ENCODE results near the gene CCND1.

CCND1 gene

DNA sequence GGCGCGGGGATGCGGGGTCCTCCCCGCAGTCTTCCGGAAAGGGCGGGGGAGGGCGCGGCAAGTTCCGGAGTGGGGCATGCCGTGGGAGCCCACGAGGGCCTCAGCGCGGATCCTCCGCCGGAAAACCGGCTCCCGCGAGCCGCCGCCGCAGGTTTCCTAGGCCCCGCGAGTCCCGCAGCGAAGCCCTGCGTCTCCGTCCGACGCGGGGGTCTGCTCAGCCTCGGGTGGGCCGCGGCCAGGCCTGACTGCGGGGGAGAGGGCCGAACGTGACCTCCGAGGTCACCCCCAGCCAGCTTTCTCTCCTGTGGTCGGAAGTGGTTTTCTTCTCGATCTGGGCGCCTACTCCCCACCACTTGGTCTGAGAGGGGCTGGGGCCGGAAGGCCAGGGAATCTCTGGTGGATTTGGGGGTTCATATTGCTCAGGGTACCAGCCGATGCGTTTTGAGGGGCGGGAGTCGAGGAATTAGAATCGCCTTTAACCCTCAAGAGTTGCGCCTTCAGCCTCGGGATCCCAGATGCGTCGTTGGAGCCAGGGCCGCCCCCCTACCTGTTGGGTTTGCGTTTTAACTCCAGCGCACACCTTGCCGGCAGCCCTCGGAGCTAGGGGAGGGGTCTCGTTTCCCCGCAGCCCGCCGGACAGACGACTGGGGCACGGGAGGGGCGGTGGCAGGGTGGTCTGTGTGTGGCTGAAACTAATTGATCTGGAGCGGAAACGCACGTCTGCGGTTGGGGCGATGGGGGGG, 3.6 kb upstream of the CCND1 start:
- ChIA-PET POLR2A (interaction anchor here (1.0 kb wide), 1 partner anchor 340 kb away, joined by 3 read pairs; no protein-coding TSS in a partner anchor), CTCF (no interaction called here)
- Histone ChIP-seq H3K4me3 (ENCODE audit: control insufficient read depth in 1 of 7, extremely low read depth in 1 of 7, insufficient read depth in 4 of 7, low read depth in 2 of 7, low read length in 6 of 7) (peak overlapping the region in 5 of 7 experiments; percentile 22 to 57 (median 40)), H3K9me3 (ENCODE audit: control extremely low read depth in 1 of 5, control insufficient read depth in 4 of 5, insufficient read depth in 2 of 5, low read depth in 1 of 5, low read length in 4 of 5) (no peaks in the 10 kb centered on the region), H3K27ac (ENCODE audit: insufficient read depth in 1 of 2, low read depth in 1 of 2, low read length in 2 of 2, poor library complexity in 1 of 2, severe bottlenecking in 2 of 2) (no peak overlapping the region), H3K4me1 (ENCODE audit: control extremely low read depth in 1 of 4, control insufficient read depth in 4 of 4, insufficient read depth in 4 of 4, low read length in 3 of 4) (peaks cover 7 to 56% (median 50%) of the 10 kb centered on the region in 4 experiments), H3K36me3 (ENCODE audit: control insufficient read depth in 4 of 4, insufficient read depth in 4 of 4, low read length in 3 of 4) (no peaks in the 10 kb centered on the region), H3K27me3 (replicated peaks in 2 of 5; ENCODE audit: control insufficient read depth in 4 of 5, insufficient read depth in 5 of 5, low read length in 4 of 5) (peaks cover 3 to 80% (median 38%) of the 10 kb centered on the region in 5 experiments)
- peak in 1 of 3 donors; percentile 22 for DNase-seq
- WGBS (ENCODE audit: insufficient coverage), result under 1% methylated on average over 66 of the region's 67 CpGs

GRCh38 chr11:69637941-69638871, 2.8 kb upstream of the CCND1 start:
- 2% methylated on average over 73 of the region's 78 CpGs for WGBS (ENCODE audit: insufficient coverage)
- Histone ChIP-seq H3K4me3 (ENCODE audit: control insufficient read depth in 1 of 7, extremely low read depth in 1 of 7, insufficient read depth in 4 of 7, low read depth in 2 of 7, low read length in 6 of 7) (peak overlapping the region in 5 of 7 experiments; percentile 11 to 57 (median 37)), H3K27me3 (replicated peaks in 2 of 5; ENCODE audit: control insufficient read depth in 4 of 5, insufficient read depth in 5 of 5, low read length in 4 of 5) (peaks cover 3 to 88% (median 38%) of the 10 kb centered on the region in 5 experiments), H3K9me3 (ENCODE audit: control extremely low read depth in 1 of 5, control insufficient read depth in 4 of 5, insufficient read depth in 2 of 5, low read depth in 1 of 5, low read length in 4 of 5) (no peaks in the 10 kb centered on the region), H3K36me3 (ENCODE audit: control insufficient read depth in 4 of 4, insufficient read depth in 4 of 4, low read length in 3 of 4) (no peaks in the 10 kb centered on the region), H3K4me1 (ENCODE audit: control extremely low read depth in 1 of 4, control insufficient read depth in 4 of 4, insufficient read depth in 4 of 4, low read length in 3 of 4) (peaks cover 7 to 60% (median 54%) of the 10 kb centered on the region in 4 experiments), H3K27ac (ENCODE audit: insufficient read depth in 1 of 2, low read depth in 1 of 2, low read length in 2 of 2, poor library complexity in 1 of 2, severe bottlenecking in 2 of 2) (no peak overlapping the region)
- POLR2A ChIA-PET, result interaction anchor here (1.0 kb wide), 1 partner anchor 341 kb away, joined by 3 read pairs; no protein-coding TSS in a partner anchor
- CTCF ChIA-PET, result interaction anchor here (2.0 kb wide), 1 partner anchor 537 kb away, joined by 4 read pairs; no protein-coding TSS in a partner anchor
- peak in 1 of 3 donors; percentile 36 for DNase-seq

GRCh38 chr11:69638941-69639681, 1.8 kb upstream of the CCND1 start:
- peak; percentile 71 to 84 (median 78) for DNase-seq
- H3K4me3 ChIP-seq (ENCODE audit: control insufficient read depth in 1 of 7, extremely low read depth in 1 of 7, insufficient read depth in 4 of 7, low read depth in 2 of 7, low read length in 6 of 7), result peak overlapping the region in 2 of 7 experiments; percentile 56 to 57
- POLR2A ChIA-PET, result no interaction called here
- peaks cover 3 to 93% (median 38%) of the 10 kb centered on the region in 5 experiments for H3K27me3 ChIP-seq (replicated peaks in 2 of 5; ENCODE audit: control insufficient read depth in 4 of 5, insufficient read depth in 5 of 5, low read length in 4 of 5)
- no peaks in the 10 kb centered on the region for H3K9me3 ChIP-seq (ENCODE audit: control extremely low read depth in 1 of 5, control insufficient read depth in 4 of 5, insufficient read depth in 2 of 5, low read depth in 1 of 5, low read length in 4 of 5)
- CTCF ChIA-PET, result interaction anchor here (0.7 to 5.1 kb wide), 3 partner anchors 346 to 542 kb away, joined by 3 to 27 read pairs (median 4); partner anchors contain the start of gene MYEOV
- H3K4me1 ChIP-seq (ENCODE audit: control extremely low read depth in 1 of 4, control insufficient read depth in 4 of 4, insufficient read depth in 4 of 4, low read length in 3 of 4), result peaks cover 7 to 65% (median 60%) of the 10 kb centered on the region in 4 experiments
- H3K36me3 ChIP-seq (ENCODE audit: control insufficient read depth in 4 of 4, insufficient read depth in 4 of 4, low read length in 3 of 4), result no peaks in the 10 kb centered on the region
- under 1% methylated on average over 46 of the region's 64 CpGs for WGBS (ENCODE audit: insufficient coverage)
- H3K27ac ChIP-seq (ENCODE audit: insufficient read depth in 1 of 2, low read depth in 1 of 2, low read length in 2 of 2, poor library complexity in 1 of 2, severe bottlenecking in 2 of 2), result no peak overlapping the region

- peaks cover 7 to 67% (median 61%) of the 10 kb centered on the region in 4 experiments for H3K4me1 ChIP-seq (ENCODE audit: control extremely low read depth in 1 of 4, control insufficient read depth in 4 of 4, insufficient read depth in 4 of 4, low read length in 3 of 4)
- WGBS (ENCODE audit: insufficient coverage), result 4% methylated on average over 4 of the region's 9 CpGs
- POLR2A ChIA-PET, result no interaction called here
- peaks cover 3 to 92% (median 36%) of the 10 kb centered on the region in 5 experiments for H3K27me3 ChIP-seq (replicated peaks in 2 of 5; ENCODE audit: control insufficient read depth in 4 of 5, insufficient read depth in 5 of 5, low read length in 4 of 5)
- H3K36me3 ChIP-seq (ENCODE audit: control insufficient read depth in 4 of 4, insufficient read depth in 4 of 4, low read length in 3 of 4), result no peaks in the 10 kb centered on the region
- CTCF ChIA-PET, result interaction anchor here (0.7 to 5.1 kb wide), 3 partner anchors 347 to 543 kb away, joined by 3 to 27 read pairs (median 4); partner anchors contain the start of gene MYEOV
- H3K4me3 ChIP-seq (ENCODE audit: control insufficient read depth in 1 of 7, extremely low read depth in 1 of 7, insufficient read depth in 4 of 7, low read depth in 2 of 7, low read length in 6 of 7), result no peak overlapping the region
- DNase-seq, result no peak
- no peak overlapping the region for H3K27ac ChIP-seq (ENCODE audit: insufficient read depth in 1 of 2, low read depth in 1 of 2, low read length in 2 of 2, poor library complexity in 1 of 2, severe bottlenecking in 2 of 2)
- H3K9me3 ChIP-seq (ENCODE audit: control extremely low read depth in 1 of 5, control insufficient read depth in 4 of 5, insufficient read depth in 2 of 5, low read depth in 1 of 5, low read length in 4 of 5), result no peaks in the 10 kb centered on the region
Measured at GRCh38 chr11:69639831-69640230, 1.1 kb upstream of the CCND1 start.

DNA sequence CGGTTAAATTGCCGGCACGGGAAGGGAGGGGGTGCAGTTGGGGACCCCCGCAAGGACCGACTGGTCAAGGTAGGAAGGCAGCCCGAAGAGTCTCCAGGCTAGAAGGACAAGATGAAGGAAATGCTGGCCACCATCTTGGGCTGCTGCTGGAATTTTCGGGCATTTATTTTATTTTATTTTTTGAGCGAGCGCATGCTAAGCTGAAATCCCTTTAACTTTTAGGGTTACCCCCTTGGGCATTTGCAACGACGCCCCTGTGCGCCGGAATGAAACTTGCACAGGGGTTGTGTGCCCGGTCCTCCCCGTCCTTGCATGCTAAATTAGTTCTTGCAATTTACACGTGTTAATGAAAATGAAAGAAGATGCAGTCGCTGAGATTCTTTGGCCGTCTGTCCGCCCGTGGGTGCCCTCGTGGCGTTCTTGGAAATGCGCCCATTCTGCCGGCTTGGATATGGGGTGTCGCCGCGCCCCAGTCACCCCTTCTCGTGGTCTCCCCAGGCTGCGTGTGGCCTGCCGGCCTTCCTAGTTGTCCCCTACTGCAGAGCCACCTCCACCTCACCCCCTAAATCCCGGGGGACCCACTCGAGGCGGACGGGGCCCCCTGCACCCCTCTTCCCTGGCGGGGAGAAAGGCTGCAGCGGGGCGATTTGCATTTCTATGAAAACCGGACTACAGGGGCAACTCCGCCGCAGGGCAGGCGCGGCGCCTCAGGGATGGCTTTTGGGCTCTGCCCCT, 529 bp upstream of the CCND1 start:
- H3K27me3 ChIP-seq (replicated peaks in 2 of 5; ENCODE audit: control insufficient read depth in 4 of 5, insufficient read depth in 5 of 5, low read length in 4 of 5), result peaks cover 3 to 86% (median 34%) of the 10 kb centered on the region in 5 experiments
- H3K4me1 ChIP-seq (ENCODE audit: control extremely low read depth in 1 of 4, control insufficient read depth in 4 of 4, insufficient read depth in 4 of 4, low read length in 3 of 4), result peaks cover 7 to 67% (median 61%) of the 10 kb centered on the region in 4 experiments
- under 1% methylated on average over 37 of the region's 43 CpGs for WGBS (ENCODE audit: insufficient coverage)
- no peak overlapping the region for H3K27ac ChIP-seq (ENCODE audit: insufficient read depth in 1 of 2, low read depth in 1 of 2, low read length in 2 of 2, poor library complexity in 1 of 2, severe bottlenecking in 2 of 2)
- no peaks in the 10 kb centered on the region for H3K36me3 ChIP-seq (ENCODE audit: control insufficient read depth in 4 of 4, insufficient read depth in 4 of 4, low read length in 3 of 4)
- DNase-seq, result peak in 1 of 3 donors; percentile 35
- H3K9me3 ChIP-seq (ENCODE audit: control extremely low read depth in 1 of 5, control insufficient read depth in 4 of 5, insufficient read depth in 2 of 5, low read depth in 1 of 5, low read length in 4 of 5), result no peaks in the 10 kb centered on the region
- POLR2A ChIA-PET, result no interaction called here
- H3K4me3 ChIP-seq (ENCODE audit: control insufficient read depth in 1 of 7, extremely low read depth in 1 of 7, insufficient read depth in 4 of 7, low read depth in 2 of 7, low read length in 6 of 7), result peak overlapping the region in 3 of 7 experiments; percentile 34 to 55 (median 36)
- CTCF ChIA-PET, result interaction anchor here (2.0 to 5.1 kb wide), 2 partner anchors 347 to 539 kb away, joined by 4 to 27 read pairs; partner anchors contain the start of gene MYEOV

Measured in common myeloid progenitor, CD34-positive (primary cell).